ENCODE measurements around the gene YWHAG.
"Not testable (repeated sequence)": the region's sequence is repeated elsewhere in the genome, so short reads cannot be mapped to it uniquely, and the experiment has no call there.

The YWHAG gene

GRCh38 chr7:76397409-76398183, 38.8 kb upstream of the YWHAG start:
- H3K4me3 ChIP-seq (ENCODE audit: low read depth, low read length) = peak overlapping the region; percentile 47
- no peak for TF ChIP-seq CTCF (IDR thresholded peaks at IDR 0.05; ENCODE audit: borderline replicate concordance, insufficient read depth, low read depth, low read length)

- TF ChIP-seq CTCF (IDR thresholded peaks at IDR 0.05; ENCODE audit: borderline replicate concordance, insufficient read depth, low read depth, low read length) = no peak
- H3K4me3 ChIP-seq (ENCODE audit: low read depth, low read length) = no peak overlapping the region
Observed at GRCh38 chr7:76396864-76397263, 38.1 kb upstream of the YWHAG start.

- no peak for TF ChIP-seq CTCF (IDR thresholded peaks at IDR 0.05; ENCODE audit: borderline replicate concordance, insufficient read depth, low read depth, low read length)
Observed at GRCh38 chr7:76395965-76396726, 37.4 kb upstream of the YWHAG start.

GRCh38 chr7:76395605-76395964, 36.8 kb upstream of the YWHAG start:
- H3K4me3 ChIP-seq (ENCODE audit: low read depth, low read length) = not testable (repeated sequence)

More at GRCh38 chr7:76395965-76396726, 37.4 kb upstream of the YWHAG start:
- no peak overlapping the region for H3K4me3 ChIP-seq (ENCODE audit: low read depth, low read length)

GRCh38 chr7:76394957-76395356, 36.2 kb upstream of the YWHAG start:
- TF ChIP-seq CTCF (IDR thresholded peaks at IDR 0.05; ENCODE audit: borderline replicate concordance, insufficient read depth, low read depth, low read length) = no peak
- no peak overlapping the region for H3K4me3 ChIP-seq (ENCODE audit: low read depth, low read length)

GRCh38 chr7:76393116-76394031, 34.6 kb upstream of the YWHAG start:
- TF ChIP-seq CTCF (IDR thresholded peaks at IDR 0.05; ENCODE audit: borderline replicate concordance, insufficient read depth, low read depth, low read length) = peak; percentile 7; the same call in 1 of the 2 replicates
- H3K4me3 ChIP-seq (ENCODE audit: low read depth, low read length) = peak overlapping the region; percentile 91

- H3K4me3 ChIP-seq (ENCODE audit: low read depth, low read length) = peak overlapping the region; percentile 91
- no peak for TF ChIP-seq CTCF (IDR thresholded peaks at IDR 0.05; ENCODE audit: borderline replicate concordance, insufficient read depth, low read depth, low read length)
Observed at GRCh38 chr7:76392531-76393115, 33.8 kb upstream of the YWHAG start.
